H9 (cell line): ENCODE measurements around the gene ZNF608. TPM values are rescaled to one million over a fixed set of nuclear protein-coding genes. Genes with fewer than 3 reads are reported as not detected.

Experiments
- DNase-seq: peaks from one replicate; pipeline ENCODE4 v3.0.0-alpha.2; 2017
- H2AFZ ChIP-seq: one replicate; pipeline ENCODE4 v1.6.1; 2013; ENCODE audit warnings: mild to moderate bottlenecking, low read length, control low read depth, moderate library complexity
- H2AK5ac ChIP-seq: 2 replicates; pipeline ENCODE4 v1.6.1; 2013; ENCODE audit warnings: low read length, control low read depth, mixed read lengths; ENCODE audit not compliant: insufficient read length
- H2BK120ac ChIP-seq: one replicate; pipeline ENCODE4 v1.6.1; 2013; ENCODE audit warnings: low read depth, mild to moderate bottlenecking, low read length, control low read depth, inconsistent platforms; ENCODE audit not compliant: poor library complexity, severe bottlenecking
- H2BK12ac ChIP-seq: 2 replicates; pipeline ENCODE4 v1.6.1; 2013; ENCODE audit warnings: low read length, control low read depth, mixed read lengths, low read depth; ENCODE audit not compliant: insufficient read length
- H2BK15ac ChIP-seq: 2 replicates; pipeline ENCODE4 v1.6.1; 2013; ENCODE audit warnings: low read depth, low read length, control low read depth
- H2BK20ac ChIP-seq: one replicate; pipeline ENCODE4 v1.6.1; 2013; ENCODE audit warnings: low read depth, mild to moderate bottlenecking, low read length, control low read depth, inconsistent platforms; ENCODE audit not compliant: poor library complexity, severe bottlenecking
- H2BK5ac ChIP-seq: 2 replicates; pipeline ENCODE4 v1.6.1; 2013; ENCODE audit warnings: low read length, control low read depth, mixed read lengths; ENCODE audit not compliant: insufficient read length
- H3K14ac ChIP-seq: 2 replicates; pipeline ENCODE4 v1.6.1; 2013; ENCODE audit warnings: low read length, control low read depth; ENCODE audit not compliant: insufficient read depth
- H3K18ac ChIP-seq: 2 replicates; pipeline ENCODE4 v1.6.1; 2013; ENCODE audit warnings: low read depth, mild to moderate bottlenecking, mixed read lengths, low read length, control low read depth; ENCODE audit not compliant: insufficient read length
- H3K23ac ChIP-seq: 2 replicates; pipeline ENCODE4 v1.6.1; 2013; ENCODE audit warnings: low read length, control low read depth, mixed read lengths, low read depth; ENCODE audit not compliant: insufficient read length
- H3K23me2 ChIP-seq: 2 replicates; pipeline ENCODE4 v1.6.1; 2013; ENCODE audit warnings: low read depth, mild to moderate bottlenecking, mixed read lengths, low read length, control low read depth; ENCODE audit not compliant: insufficient read length, poor library complexity, severe bottlenecking
- H3K27ac ChIP-seq: 2 replicates; pipeline ENCODE4 v1.5.1; 2013; ENCODE audit warnings: low read length, control low read depth, mixed read lengths, low read depth; ENCODE audit not compliant: insufficient read length
- H3K27me3 ChIP-seq: 2 replicates; pipeline ENCODE4 v1.6.1; 2013; ENCODE audit warnings: low read length, control low read depth, inconsistent platforms; ENCODE audit not compliant: insufficient read depth
- H3K4ac ChIP-seq: 2 replicates; pipeline ENCODE4 v1.6.1; 2013; ENCODE audit warnings: low read depth, mild to moderate bottlenecking, control low read depth, inconsistent platforms, low read length, moderate library complexity
- H3K4me1 ChIP-seq: 2 replicates; pipeline ENCODE4 v1.6.1; 2013; ENCODE audit warnings: low read length, control low read depth, inconsistent platforms; ENCODE audit not compliant: insufficient read depth
- H3K4me2 ChIP-seq: 2 replicates; pipeline ENCODE4 v1.6.1; 2013; ENCODE audit warnings: low read length, control low read depth, mixed read lengths; ENCODE audit not compliant: insufficient read length, insufficient read depth
- H3K56ac ChIP-seq: 2 replicates; pipeline ENCODE4 v1.6.1; 2013; ENCODE audit warnings: low read depth, mild to moderate bottlenecking, mixed read lengths, low read length, control low read depth; ENCODE audit not compliant: insufficient read length
- H3K79me1 ChIP-seq: 2 replicates; pipeline ENCODE4 v1.6.1; 2013; ENCODE audit warnings: low read depth, mild to moderate bottlenecking, moderate library complexity, low read length, control low read depth, inconsistent platforms; ENCODE audit not compliant: insufficient read depth, poor library complexity, severe bottlenecking
- H3K79me2 ChIP-seq: 2 replicates; pipeline ENCODE4 v1.6.1; 2013; ENCODE audit warnings: low read length, control low read depth, inconsistent platforms; ENCODE audit not compliant: insufficient read depth
- H3K9ac ChIP-seq: 2 replicates; pipeline ENCODE4 v1.6.1; 2013; ENCODE audit warnings: low read length, control low read depth, mixed read lengths; ENCODE audit not compliant: insufficient read length; ENCODE audit errors: extremely low read depth
- H3K9me3 ChIP-seq: one replicate; pipeline ENCODE4 v1.6.1; 2013; ENCODE audit warnings: low read depth, low read length, inconsistent platforms; ENCODE audit not compliant: control insufficient read depth
- H3T11ph ChIP-seq: one replicate; pipeline ENCODE4 v1.6.1; 2013; ENCODE audit warnings: mild to moderate bottlenecking, low read length, control low read depth, inconsistent platforms
- H4K20me1 ChIP-seq: one replicate; pipeline ENCODE4 v1.6.1; 2013; ENCODE audit not compliant: control insufficient read depth, insufficient read length, insufficient read depth
- H4K5ac ChIP-seq: 2 replicates; pipeline ENCODE4 v1.6.1; 2013; ENCODE audit warnings: low read depth, mild to moderate bottlenecking, mixed read lengths, low read length, control low read depth; ENCODE audit not compliant: insufficient read length
- H4K8ac ChIP-seq: replicated peaks from 2 replicates; pipeline ENCODE4 v1.6.1; 2013; ENCODE audit warnings: low read length, control low read depth, mixed read lengths, low read depth; ENCODE audit not compliant: insufficient read length
- H4K91ac ChIP-seq: 2 replicates; pipeline ENCODE4 v1.6.1; 2013; ENCODE audit warnings: low read depth, mild to moderate bottlenecking, moderate library complexity, mixed read lengths, low read length, control low read depth; ENCODE audit not compliant: insufficient read length
- H3K27ac Mint-ChIP-seq, 3 experiments: 2 replicates in 2 of 3; 3 replicates in 1 of 3; pipeline ENCODE4 v1.8.0; 2020 to 2021; ENCODE audit warnings: mixed read lengths in 3 of 3, mild to moderate bottlenecking in 1 of 3, moderate library complexity in 1 of 3
- H3K27me3 Mint-ChIP-seq: 2 replicates; pipeline ENCODE4 v1.8.0; 2021; ENCODE audit warnings: low read depth, mild to moderate bottlenecking, moderate library complexity, mixed read lengths
- H3K36me3 Mint-ChIP-seq, 3 experiments: 2 replicates in 2 of 3; 3 replicates in 1 of 3; pipeline ENCODE4 v1.8.0; 2020 to 2021; ENCODE audit warnings: low read depth in 3 of 3, mixed read lengths in 3 of 3; ENCODE audit not compliant: insufficient read depth in 1 of 3
- H3K4me1 Mint-ChIP-seq, 2 experiments: 2 replicates each; pipeline ENCODE4 v1.8.0; 2020; ENCODE audit warnings: mixed read lengths in 2 of 2
- H3K4me3 Mint-ChIP-seq, 2 experiments: 2 replicates in 1 of 2; 3 replicates in 1 of 2; pipeline ENCODE4 v1.8.0; 2020 to 2021; ENCODE audit warnings: mild to moderate bottlenecking in 2 of 2, mixed read lengths in 2 of 2, moderate library complexity in 1 of 2
- H3K9me3 Mint-ChIP-seq, 2 experiments: 2 replicates in 1 of 2; 3 replicates in 1 of 2; pipeline ENCODE4 v1.8.0; 2020; ENCODE audit warnings: mild to moderate bottlenecking in 2 of 2, mixed read lengths in 2 of 2, moderate library complexity in 1 of 2
- WGBS: extraction: QIAGEN DNeasy Blood & Tissue Kit; methylation state at CpG from one replicate; pipeline ENCODE4 v1.1.7; 2013; ENCODE audit warnings: missing lambda C conversion rate, low lambda C conversion rate, mixed read lengths; ENCODE audit not compliant: insufficient read length; ENCODE audit errors: extremely low coverage; 5-methylcytosine and 5-hydroxymethylcytosine counted together
- total RNA-seq: library from RNA; stranded (reverse); gene quantifications from 2 replicates; pipeline ENCODE4 v1.2.1, GENCODE V29; 2021
- TF ChIP-seq, protein P1 (sequence below): fragments of 200-600 bp; sonication (generic); conservative IDR thresholded peaks from 3 replicates; pipeline ENCODE4 v1.8.0; 2021; ENCODE audit warnings: antibody characterized with exemption, mild to moderate bottlenecking

Gene ZNF608
- total RNA-seq, 1 experiment from 2014 or later = 67.0 TPM

DNA sequence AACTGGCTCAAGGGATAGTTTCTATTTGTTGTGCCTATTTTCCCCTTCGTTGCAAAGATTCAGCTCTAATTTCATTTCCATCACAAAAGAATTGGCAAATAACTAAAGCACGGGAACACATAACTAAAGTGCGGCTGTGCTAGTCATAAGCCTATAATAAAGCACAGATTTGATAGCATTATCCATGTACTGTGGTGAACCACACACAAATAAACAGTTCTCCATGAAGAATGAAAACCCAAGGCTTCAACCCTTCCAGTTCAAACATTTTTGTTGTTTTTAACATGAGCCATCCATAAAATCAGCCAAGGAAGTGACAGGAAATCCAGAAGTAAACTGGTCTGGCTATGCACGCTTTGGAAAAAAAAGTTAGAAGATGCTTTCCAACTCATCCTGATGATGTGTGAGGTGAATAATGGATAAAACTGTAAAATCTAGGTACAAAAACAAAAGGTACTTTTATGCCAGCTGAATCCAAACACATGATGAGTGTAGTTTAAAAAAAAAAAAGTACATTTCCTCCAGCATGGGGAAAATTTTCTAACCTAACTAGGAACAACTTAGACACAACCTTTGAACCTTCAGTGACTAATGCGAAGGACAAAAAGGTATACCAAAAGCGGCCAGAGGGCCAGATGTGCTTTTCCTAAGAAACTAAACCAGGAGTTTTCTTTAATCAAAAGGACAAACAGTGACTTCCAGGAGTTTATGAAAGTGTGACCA lies 10.2 kb downstream of the ZNF608 start:
- Mint-ChIP-seq H3K4me3 (peak overlapping the region in 1 of 2 experiments; percentile 58; a peak in 3 of 5 replicates), H3K4me1 (peaks cover 0 to 32% of the 10 kb centered on the region in 2 experiments), H3K27me3 (no peaks in the 10 kb centered on the region), H3K36me3 (peaks cover 0 to 1% (median under 1%) of the 10 kb centered on the region in 3 experiments; a peak in 2 of 7 replicates), H3K9me3 (no peaks in the 10 kb centered on the region; a peak in 1 of 5 replicates), H3K27ac (peak overlapping the region in 2 of 3 experiments; percentile 90 to 97; a peak in 5 of 7 replicates)
- peaks cover 28% of the 10 kb centered on the region; the same call in 1 of the 2 replicates for H3K4me1 ChIP-seq
- no peak overlapping the region for H2BK12ac ChIP-seq
- H2BK5ac ChIP-seq = no peak overlapping the region
- H4K20me1 ChIP-seq = no peaks in the 10 kb centered on the region
- no peaks in the 10 kb centered on the region for H3K27me3 ChIP-seq
- H4K91ac ChIP-seq = no peak overlapping the region
- H3K9ac ChIP-seq = peak overlapping the region; percentile 9
- no peak overlapping the region for H3K4ac ChIP-seq
- H3K23ac ChIP-seq = no peak overlapping the region
- H2AFZ ChIP-seq = no peak overlapping the region
- no peak overlapping the region for H2AK5ac ChIP-seq
- H4K5ac ChIP-seq = no peak overlapping the region
- no peak overlapping the region for H2BK20ac ChIP-seq
- no peak overlapping the region for H3K18ac ChIP-seq
- no peaks in the 10 kb centered on the region for H3K23me2 ChIP-seq
- peaks cover 36% of the 10 kb centered on the region; the same call in 1 of the 2 replicates for H3K79me2 ChIP-seq
- TF ChIP-seq, protein P1, sequence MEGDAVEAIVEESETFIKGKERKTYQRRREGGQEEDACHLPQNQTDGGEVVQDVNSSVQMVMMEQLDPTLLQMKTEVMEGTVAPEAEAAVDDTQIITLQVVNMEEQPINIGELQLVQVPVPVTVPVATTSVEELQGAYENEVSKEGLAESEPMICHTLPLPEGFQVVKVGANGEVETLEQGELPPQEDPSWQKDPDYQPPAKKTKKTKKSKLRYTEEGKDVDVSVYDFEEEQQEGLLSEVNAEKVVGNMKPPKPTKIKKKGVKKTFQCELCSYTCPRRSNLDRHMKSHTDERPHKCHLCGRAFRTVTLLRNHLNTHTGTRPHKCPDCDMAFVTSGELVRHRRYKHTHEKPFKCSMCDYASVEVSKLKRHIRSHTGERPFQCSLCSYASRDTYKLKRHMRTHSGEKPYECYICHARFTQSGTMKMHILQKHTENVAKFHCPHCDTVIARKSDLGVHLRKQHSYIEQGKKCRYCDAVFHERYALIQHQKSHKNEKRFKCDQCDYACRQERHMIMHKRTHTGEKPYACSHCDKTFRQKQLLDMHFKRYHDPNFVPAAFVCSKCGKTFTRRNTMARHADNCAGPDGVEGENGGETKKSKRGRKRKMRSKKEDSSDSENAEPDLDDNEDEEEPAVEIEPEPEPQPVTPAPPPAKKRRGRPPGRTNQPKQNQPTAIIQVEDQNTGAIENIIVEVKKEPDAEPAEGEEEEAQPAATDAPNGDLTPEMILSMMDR = no peak
- H3K14ac ChIP-seq = no peak overlapping the region
- H3K4me2 ChIP-seq = no peak overlapping the region
- no peak overlapping the region for H3T11ph ChIP-seq
- no peak overlapping the region for H4K8ac ChIP-seq
- peaks cover 3% of the 10 kb centered on the region for H3K79me1 ChIP-seq
- WGBS = no CpG with 5 or more reads among the region's 6 CpGs
- no peaks in the 10 kb centered on the region for H3K9me3 ChIP-seq
- no peak overlapping the region for H3K56ac ChIP-seq
- peak overlapping the region; percentile 88 for H3K27ac ChIP-seq
- no peak overlapping the region for H2BK120ac ChIP-seq
- DNase-seq = no peak
- no peak overlapping the region for H2BK15ac ChIP-seq
